A549 (cell line): Measurements from ENCODE around the gene MFSD2B.
A peak's percentile ranks its signal among the peaks of the same experiment; 100 is the strongest.

Experiments
- CEBPB ChIP-seq, 2 experiments: fragments of >200 bp in 1 of 2; sonication (Bioruptor Twin) in 1 of 2; formaldehyde crosslinking in 1 of 2; IDR thresholded peaks; 2 replicates each; pipeline ENCODE4 v1.6.1; 2012 to 2016
- CTCF ChIP-seq: fragments of >200 bp; sonication (Bioruptor Twin); formaldehyde crosslinking; IDR thresholded peaks from 3 replicates; pipeline ENCODE4 v1.5.1; 2016
- EP300 ChIP-seq, 2 experiments: fragments of >200 bp; sonication (Bioruptor Twin); formaldehyde crosslinking; IDR thresholded peaks; 2 replicates in 1 of 2; 3 replicates in 1 of 2; pipeline ENCODE4 v1.6.1; 2016 to 2017
- FOSL2 ChIP-seq, 2 experiments: fragments of 450-650 bp in 1 of 2; fragments of >200 bp in 1 of 2; sonication (Bioruptor Twin) in 1 of 2; formaldehyde crosslinking; IDR thresholded peaks; 2 replicates each; pipeline versions ENCODE4 v1.5.0 to v1.6.1; 2016 to 2020; ENCODE audit warnings: mild to moderate bottlenecking in 1 of 2, moderate library complexity in 1 of 2
- MAFK ChIP-seq: fragments of 450-650 bp; IDR thresholded peaks from 2 replicates; pipeline ENCODE4 v1.6.1; 2014; ENCODE audit not compliant: partially characterized antibody
- MAX ChIP-seq: IDR thresholded peaks from 2 replicates; pipeline ENCODE4 v1.6.1; 2012
- PHF8 ChIP-seq: fragments of 200-600 bp; sonication (generic); IDR thresholded peaks from 2 replicates; pipeline ENCODE4 v1.6.1; 2016; ENCODE audit warnings: low read depth, mild to moderate bottlenecking, antibody characterized with exemption, moderate library complexity, borderline replicate concordance
- POLR2A ChIP-seq: IDR thresholded peaks from 2 replicates; pipeline ENCODE4 v1.6.1; 2012; ENCODE audit warnings: mild to moderate bottlenecking, low read length
- RAD21 ChIP-seq, 2 experiments: fragments of >200 bp in 1 of 2; sonication (Bioruptor Twin) in 1 of 2; formaldehyde crosslinking in 1 of 2; IDR thresholded peaks in 1 of 2; conservative IDR thresholded peaks in 1 of 2; 2 replicates in 1 of 2; 3 replicates in 1 of 2; pipeline ENCODE4 v1.6.1; 2012 to 2018; ENCODE audit warnings: inconsistent platforms in 1 of 2
- RCOR1 ChIP-seq: fragments of 150-350 bp; IDR thresholded peaks from 2 replicates; pipeline ENCODE4 v1.6.1; 2014; ENCODE audit warnings: antibody characterized with exemption, low read length, low read depth
- REST ChIP-seq: fragments of 200-600 bp; sonication (generic); IDR thresholded peaks from 2 replicates; pipeline ENCODE4 v1.6.1; 2016; ENCODE audit warnings: antibody characterized with exemption, mild to moderate bottlenecking, moderate library complexity
- RFX5 ChIP-seq: fragments of 450-650 bp; IDR thresholded peaks from 2 replicates; pipeline ENCODE4 v1.7.1; 2014; ENCODE audit warnings: antibody characterized with exemption, mild to moderate bottlenecking, moderate library complexity
- SMC3 ChIP-seq: fragments of >200 bp; sonication (Bioruptor Twin); formaldehyde crosslinking; IDR thresholded peaks from 3 replicates; pipeline ENCODE4 v1.6.1; 2018; ENCODE audit warnings: inconsistent platforms

- no peak for TF ChIP-seq RCOR1
- peak; percentile 81 for TF ChIP-seq SMC3
- no peak for TF ChIP-seq CEBPB (IDR thresholded peaks at IDR 0.05)
- TF ChIP-seq CTCF = peak; percentile 86
- TF ChIP-seq MAX = no peak
- no peak for TF ChIP-seq EP300 (IDR thresholded peaks at IDR 0.05)
- TF ChIP-seq REST = no peak
- peak; percentile 80 to 85 for TF ChIP-seq RAD21 (conservative IDR thresholded peaks at IDR 0.05 in 1 of 2, IDR thresholded peaks at IDR 0.05 in 1 of 2)
- TF ChIP-seq PHF8 = no peak
- TF ChIP-seq RFX5 = no peak
- TF ChIP-seq POLR2A = no peak
- no peak for TF ChIP-seq FOSL2 (IDR thresholded peaks at IDR 0.05)
- TF ChIP-seq FOSL2 (CRISPR knock-in tag; IDR thresholded peaks at IDR 0.05) = no peak
- TF ChIP-seq MAFK = no peak
Measured at GRCh38 chr2:23988371-23988770, 21.5 kb upstream of the MFSD2B start.
